CD4-positive, alpha-beta T cell treated with Interleukin-10 for 1 hour (primary cell): ENCODE results near the gene SOCS6.
A peak's percentile ranks its signal among the peaks of the same experiment; 100 is the strongest.
"Not testable (repeated sequence)": the region's sequence is repeated elsewhere in the genome, so short reads cannot be mapped to it uniquely, and the experiment has no call there.

Experiments
- DNase-seq: peaks from one replicate; pipeline ENCODE4 v3.0.0-alpha.2; 2020

SOCS6 gene, protein sequence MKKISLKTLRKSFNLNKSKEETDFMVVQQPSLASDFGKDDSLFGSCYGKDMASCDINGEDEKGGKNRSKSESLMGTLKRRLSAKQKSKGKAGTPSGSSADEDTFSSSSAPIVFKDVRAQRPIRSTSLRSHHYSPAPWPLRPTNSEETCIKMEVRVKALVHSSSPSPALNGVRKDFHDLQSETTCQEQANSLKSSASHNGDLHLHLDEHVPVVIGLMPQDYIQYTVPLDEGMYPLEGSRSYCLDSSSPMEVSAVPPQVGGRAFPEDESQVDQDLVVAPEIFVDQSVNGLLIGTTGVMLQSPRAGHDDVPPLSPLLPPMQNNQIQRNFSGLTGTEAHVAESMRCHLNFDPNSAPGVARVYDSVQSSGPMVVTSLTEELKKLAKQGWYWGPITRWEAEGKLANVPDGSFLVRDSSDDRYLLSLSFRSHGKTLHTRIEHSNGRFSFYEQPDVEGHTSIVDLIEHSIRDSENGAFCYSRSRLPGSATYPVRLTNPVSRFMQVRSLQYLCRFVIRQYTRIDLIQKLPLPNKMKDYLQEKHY

DNA sequence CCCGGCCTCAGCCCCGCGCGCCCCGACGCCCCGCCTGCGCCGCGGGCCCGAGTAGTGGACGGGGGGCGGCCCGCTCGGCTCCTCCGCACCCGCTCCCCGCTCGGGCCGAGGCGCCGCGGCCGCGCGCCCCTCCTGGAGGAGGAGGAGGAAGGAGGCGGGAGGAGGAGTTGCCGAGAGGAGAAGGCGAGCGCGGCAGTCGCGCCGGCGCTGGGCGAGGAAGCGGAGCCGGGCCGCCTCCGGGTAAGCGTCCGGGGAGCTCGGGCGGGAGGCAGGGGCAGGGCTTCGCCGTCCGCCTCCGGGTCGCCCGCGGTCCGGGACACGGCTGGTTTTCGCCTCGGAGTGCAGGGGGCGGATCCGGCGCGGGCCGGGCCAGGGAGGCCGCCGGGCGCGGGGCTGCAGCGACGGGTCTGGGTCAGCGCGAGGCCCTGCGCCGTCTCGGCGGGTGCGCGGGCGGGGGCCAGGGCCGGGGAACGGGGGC lies at the start of gene SOCS6:
TSS of gene SOCS6 (plus strand) at position 195 of the 478 bp plus-strand sequence. CDS start 35,624 bp downstream, outside the sequence.
- DNase-seq: peak; percentile 15

DNA sequence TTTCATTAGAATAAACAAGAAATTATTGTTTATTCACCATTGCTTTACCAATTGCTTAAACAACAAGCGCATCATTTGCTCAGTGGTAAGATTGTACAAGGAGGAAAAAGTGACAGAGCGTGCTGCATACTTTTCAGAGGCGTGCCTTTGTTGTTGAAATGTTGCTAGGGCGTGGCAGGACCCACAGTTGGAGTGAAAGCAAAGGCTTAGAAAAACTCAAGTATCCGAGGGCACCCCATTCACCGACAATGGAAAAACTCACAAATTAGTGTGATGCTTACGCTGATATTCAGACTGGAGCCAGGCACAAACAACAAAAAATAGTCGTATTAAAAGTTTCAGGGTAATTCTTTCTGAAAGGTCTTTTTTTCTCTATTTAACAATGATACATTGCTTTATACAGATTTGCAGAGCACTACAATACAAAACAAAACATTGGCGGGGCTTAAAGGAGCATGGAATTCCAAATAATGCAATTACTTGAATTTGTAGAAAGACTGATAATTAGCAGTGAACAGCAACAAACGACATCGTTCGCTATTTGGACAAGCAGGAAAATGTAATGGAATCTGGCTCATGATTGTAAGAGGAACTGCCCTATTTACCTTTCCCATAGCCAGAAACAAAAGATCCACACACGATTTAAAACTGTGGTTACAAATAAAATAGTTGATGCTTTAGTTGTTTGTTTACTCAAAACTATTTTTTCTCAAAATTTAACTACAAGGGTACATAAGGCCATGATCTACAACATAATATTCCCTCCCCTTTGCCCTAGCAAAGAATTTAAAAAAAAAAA lies 45.5 kb upstream of the SOCS6 start:
- no peak for DNase-seq

DNA sequence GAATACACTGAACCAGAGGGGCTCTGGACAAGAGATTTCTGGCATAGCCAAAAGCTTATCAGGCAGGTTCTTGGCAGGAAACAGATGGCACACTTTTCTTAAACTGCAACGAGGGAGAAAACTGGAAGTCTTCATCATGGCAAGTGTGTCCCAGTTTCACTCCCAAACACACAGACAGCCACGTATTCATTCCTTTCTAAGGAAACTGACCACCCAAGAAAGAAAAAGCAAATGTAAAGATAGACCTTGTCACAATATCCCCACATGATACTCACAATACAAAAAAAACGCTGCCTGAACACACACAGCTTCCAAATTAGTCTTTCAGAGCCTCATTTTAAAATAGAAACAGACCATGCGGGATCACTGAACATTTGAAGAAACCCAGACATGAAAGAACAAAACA lies 42.8 kb upstream of the SOCS6 start:
- DNase-seq: no peak

DNA sequence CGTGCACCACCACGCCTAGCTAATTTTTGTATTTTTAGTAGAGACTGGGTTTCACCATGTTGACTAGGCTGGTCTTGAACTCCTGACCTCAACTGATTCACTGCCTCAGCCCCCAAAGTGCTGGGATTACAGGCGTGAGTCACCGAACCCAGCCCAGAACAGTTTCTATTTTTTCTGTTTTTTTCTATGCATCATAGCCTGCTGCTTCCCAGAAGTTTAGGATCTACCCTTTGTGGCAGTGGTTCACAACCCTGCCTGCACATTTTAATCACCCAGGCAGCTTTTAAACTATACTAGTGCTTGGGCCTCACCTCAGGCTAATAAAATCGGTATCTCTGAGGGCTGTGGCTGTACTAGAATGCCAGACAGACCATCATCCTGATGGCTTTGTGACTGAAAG lies 39.7 kb upstream of the SOCS6 start:
- no peak for DNase-seq

DNA sequence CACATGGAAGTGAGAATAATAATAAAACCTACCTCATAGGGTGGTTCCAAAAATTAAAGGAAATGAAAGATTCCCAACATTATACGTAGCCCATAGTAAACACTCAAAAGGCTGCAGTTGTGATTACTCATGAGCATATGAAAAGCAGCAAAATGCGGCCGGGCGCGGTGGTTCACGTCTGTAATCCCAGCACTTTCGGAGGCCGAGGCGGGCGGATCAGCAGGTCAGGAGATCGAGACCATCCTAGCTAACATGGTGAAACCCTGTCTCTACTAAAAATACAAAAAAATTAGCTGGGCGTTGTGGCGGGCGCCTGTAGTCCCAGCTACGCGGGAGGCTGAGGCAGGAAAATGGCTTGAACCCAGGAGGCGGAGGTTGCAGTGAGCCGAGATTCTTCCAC lies 39.0 kb upstream of the SOCS6 start:
- not testable (repeated sequence) for DNase-seq

DNA sequence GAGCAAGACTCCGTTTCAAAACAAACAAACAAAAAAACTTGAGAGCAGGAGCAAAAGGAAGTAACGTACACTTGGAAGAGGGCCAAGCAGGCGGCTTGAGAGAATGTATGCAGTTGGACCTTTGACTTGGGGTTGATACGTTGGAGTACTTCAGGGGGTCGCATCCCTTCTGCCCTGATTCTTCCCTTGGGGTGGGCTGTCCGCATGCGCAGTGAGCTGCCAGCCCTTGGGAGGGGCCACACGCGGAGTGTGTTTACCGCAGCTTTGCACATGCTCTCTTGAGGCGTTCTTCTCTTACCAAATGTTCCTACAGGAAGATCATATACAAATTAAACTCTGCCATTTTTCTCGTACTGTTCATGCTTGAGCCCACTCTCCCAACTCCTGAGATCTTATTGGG lies 38.1 kb upstream of the SOCS6 start:
- no peak for DNase-seq

DNA sequence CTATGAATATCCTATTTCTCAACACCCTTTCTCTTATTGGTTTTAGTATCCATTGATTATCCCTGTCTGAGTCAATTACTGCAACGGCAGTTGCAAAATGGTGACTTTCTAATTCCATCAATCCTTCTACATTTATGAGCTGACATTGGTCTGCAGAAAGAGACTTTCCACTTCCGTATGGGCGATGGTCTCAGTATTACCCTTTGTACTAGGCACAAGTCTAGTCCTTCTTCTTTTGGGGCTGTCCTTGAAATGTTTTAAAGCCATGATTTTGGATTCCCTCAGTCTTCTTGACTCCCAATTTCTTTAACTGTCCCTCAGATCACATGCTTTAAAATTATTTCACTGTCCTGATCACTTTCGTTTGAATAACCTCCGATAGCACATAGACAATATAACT lies 32.7 kb upstream of the SOCS6 start:
- no peak for DNase-seq

DNA sequence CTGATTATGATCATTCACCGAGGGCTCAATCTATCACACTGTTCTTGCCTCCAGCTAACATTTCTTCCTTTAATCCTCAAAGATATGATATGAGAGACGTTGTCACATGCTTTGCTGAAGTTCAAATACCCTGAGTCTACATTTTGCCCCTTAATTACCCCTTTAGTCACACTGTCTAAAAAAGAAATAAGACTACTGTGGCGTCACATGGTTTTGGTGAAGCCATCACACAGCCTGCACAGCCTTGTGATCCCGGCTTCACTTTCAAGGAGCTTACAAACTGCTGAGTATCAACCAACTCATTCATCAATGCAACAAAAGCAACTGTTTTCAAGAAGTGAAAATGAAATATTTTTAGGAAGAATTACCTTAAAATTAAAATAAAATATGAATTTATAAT lies 31.9 kb upstream of the SOCS6 start:
- no peak for DNase-seq

DNA sequence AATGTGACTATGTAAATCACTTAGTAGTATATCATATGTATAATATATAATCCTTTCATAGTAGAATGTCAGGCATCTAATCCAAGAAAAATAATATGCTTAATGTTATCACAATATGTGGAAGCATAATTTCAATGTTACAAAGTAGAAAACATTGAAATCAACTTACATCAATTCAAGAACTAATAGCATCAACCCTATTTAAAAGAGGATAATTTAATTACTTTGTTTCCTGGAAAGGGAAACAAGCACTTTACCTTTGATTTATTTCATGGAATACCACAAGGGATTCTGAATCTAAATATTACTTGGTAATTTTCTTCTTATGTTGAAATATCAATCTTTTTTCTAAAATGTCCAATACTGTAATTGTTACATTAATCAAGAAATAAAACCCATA lies 30.6 kb upstream of the SOCS6 start:
- no peak for DNase-seq

DNA sequence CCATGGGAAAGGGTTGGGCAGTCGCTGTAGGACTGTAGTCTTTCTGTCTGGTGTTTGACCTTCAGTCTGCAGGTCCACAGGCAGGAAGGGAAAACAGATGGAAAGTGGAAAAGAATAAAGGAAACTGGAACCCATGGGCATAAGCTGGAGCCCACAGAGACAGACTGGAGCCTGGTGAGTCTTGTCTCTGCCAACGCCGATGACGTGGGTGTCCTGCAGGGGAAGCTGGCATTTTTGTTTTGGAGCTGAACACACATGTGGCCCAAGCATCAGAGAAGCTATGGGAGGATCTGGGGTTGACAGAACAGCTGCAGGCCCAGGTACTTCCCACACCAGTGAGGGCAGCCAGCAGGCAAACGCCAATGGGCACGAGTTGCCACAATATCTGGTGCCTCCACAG lies 28.2 kb upstream of the SOCS6 start:
- no peak for DNase-seq

DNA sequence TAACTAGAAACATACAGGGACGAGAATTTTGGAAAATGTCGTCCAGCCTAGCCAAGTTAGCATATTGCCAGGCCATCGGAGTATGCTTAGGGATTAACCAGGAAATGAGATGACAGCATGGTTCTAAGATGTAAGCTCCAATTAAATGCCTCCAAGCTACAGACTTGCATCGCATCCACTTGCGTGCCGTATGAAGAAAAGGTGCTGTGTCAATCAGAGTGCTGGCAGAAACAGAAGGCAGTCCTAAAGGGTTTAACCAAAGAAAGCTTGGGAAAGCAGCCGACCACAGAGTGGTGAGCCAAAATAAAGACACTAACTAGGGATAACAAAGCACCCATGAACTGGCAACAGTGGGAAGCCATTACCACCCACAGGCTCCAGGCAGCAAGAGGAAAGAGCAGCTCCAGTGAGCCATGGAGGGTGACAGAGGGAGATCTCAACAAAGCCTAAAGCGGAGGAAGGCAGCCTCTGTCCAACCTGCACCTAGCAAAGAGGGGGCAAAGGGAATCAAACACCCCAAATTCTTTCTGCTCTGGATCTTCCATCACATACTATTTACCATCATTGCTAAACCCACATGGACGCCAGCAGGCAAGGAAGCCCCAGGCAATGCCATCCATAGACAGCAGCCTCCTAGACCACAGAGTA lies 27.6 kb upstream of the SOCS6 start:
- DNase-seq: no peak

DNA sequence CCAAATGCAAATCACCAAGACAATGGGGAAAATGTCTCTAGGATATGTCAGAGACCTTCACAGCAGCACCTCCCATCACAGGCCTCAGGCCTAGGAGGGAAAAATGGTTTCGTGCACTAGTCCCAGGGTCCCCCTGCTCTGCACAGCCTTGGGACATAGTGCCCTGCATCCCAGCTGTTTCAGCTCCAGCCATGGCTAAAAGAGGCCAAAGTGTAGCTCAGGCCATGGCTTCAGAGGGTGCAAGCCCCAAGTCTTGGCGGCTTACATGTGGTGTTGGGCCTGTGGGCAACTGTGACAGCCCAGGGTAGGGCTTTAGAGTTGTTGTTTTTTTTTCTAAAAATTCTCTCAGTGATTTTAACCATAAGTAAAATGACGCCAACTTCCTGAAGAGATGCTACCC lies 25.5 kb upstream of the SOCS6 start:
- DNase-seq: no peak

DNA sequence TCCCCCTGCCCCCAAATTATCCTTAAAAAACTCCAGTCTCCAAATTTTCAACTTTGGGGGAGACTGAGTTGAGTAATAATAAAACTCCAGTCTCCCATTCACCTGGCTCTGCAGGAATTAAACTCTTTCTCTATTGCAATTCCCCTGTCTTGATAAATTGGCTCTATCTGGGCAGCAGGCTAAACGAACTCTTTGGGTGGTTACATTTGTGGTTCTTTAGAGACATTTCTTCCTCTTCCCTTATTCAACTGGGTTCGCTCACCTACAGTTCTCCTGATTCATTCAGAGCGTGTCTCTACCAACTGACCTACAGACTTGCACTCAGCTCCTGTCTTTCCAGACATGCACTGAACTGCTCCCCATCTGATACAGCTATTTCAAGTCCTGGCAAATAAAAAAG lies 17.1 kb upstream of the SOCS6 start:
- DNase-seq: no peak

DNA sequence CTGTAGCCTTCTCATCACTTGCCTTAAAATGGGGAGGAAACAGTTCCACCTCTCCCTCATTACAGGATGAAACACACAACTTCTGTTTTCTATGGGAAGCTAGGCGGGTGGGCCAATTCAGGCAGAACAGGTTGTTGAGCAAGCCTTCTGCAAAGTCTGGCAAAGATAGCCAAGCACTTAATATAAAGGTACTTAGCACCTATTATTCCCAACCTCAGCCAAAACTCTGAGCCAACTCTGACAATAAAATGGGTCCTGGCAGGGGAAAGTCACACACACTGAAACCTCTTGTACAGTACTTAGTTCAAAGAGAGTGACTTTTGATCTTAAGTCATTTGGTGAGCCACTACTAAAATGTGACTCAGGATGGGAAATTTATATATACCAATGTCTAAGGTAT lies 15.8 kb upstream of the SOCS6 start:
- DNase-seq: no peak

DNA sequence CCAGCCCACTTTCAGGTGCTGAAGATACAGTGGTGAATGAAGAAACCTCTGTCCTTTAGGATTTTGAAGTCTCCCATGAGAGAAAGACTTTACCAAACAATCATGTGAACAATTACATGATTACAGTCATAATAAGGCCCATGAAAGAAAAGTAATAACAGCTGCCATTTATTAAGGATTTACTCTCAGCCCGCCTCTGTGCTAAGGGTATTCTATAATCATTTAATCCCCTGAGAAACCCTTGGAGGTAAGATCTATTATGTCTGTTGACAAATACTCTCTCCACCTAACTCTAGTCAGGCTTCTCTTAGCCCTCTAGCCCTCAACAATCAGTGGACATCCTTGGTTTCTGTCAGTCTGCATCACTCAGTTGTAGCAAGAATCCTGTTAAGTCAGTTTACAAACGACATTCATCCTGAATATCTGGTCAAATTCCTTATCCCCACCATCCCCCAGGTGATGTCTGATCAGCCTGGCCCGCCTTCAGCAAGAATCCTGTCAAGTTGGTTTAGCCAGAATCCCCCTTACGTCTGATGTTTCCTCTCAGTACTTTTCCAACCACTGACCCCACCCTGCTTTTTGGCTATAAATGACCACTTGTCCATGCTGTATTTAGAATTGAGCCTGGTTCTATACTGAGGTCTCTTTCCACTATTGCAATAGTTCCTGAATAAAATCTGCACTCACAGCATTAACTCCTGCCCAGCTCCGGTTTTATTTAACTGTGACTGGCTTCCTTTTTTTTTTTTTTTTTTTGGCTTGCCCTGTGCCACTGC lies 12.2 kb upstream of the SOCS6 start:
- DNase-seq: no peak

DNA sequence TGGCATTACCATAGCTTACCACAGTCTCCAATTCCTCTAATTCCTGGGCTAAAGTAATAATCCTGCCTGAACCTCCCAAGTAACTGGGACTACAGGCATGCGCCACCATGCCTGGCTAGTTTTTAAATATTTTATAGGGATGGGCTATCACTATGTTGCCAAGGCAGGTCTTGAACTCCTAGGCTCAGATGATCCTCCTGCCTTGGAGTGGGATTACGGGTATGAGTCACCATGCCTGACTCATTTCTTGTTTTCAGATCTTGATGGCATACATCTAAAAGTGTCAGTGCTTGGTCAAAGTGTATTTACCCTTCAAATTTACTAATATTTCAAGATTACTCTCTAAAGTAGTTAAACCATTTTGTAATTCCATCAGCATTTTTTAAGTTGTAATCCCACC lies 9.4 kb upstream of the SOCS6 start:
- no peak for DNase-seq

DNA sequence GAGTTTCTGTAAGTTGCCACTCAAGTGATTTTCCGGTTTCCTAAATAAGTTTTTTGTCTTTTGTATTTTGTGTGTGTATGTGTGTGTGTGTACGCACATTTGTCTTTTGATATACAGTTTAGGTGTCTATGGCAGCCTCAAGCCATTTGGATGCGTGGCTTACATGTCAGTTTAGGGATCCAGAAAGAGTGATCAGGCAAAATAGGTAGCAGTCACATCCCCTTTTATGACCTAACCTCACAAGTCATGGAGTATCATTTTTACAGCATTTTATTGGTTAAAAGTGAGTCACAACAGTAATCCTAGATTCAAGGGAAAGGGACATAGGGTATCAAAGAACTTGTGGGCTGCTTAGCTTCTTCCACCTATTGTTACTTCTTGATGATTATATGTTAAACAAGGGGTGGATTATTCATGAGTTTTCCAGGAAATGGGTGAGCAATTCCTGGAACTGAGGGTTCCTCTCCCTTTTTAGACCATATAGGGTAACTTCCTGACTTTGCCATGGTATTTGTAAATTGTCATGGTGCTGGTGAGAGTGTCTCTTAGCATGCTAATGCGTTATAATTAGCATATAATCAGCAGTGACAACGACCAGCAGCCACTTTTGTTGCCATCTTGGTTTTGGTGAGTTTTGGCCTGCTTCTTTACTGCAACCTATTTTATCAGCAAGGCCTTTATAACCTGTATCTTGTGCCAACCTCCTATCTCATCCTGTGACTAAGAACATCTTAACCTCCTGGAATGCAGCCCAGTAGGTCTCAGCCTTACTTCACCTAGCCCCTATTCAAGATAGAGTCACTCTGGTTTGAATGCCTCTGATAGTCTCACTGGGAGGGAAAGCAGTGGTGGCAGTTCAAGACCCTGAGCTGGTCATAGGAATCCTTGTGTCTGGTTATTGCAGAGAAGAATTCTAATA lies 8.6 kb upstream of the SOCS6 start:
- DNase-seq: no peak

DNA sequence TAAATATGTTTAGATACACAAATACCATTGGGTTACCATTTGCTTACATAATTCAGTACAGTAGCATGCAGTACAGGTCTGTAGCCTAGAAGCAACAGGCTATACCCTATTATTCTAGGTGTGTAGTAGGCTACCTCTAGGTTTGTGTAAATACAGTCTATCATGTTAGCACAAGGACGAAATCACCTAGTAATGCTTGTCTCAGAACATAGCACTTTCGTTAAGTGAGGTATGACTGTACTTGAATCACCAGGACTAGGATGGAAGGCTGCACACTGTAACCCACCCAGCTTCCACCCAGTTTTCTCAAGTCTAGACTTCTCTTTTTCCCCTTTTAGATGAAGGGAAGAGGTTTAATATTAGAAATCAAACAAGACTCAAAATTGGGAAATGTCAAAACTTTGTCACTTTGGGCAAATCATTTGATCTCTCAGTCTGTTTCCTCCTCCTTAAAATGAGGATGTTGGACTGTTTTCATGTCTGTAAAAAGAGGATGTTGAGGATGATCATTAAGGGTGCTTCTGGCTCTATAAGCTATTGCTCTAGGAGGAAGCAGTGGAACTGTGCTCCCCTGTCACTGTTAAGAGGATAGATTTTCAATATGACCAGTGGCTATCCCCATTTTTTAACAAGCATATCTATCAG lies 3.7 kb upstream of the SOCS6 start:
- DNase-seq: no peak

DNA sequence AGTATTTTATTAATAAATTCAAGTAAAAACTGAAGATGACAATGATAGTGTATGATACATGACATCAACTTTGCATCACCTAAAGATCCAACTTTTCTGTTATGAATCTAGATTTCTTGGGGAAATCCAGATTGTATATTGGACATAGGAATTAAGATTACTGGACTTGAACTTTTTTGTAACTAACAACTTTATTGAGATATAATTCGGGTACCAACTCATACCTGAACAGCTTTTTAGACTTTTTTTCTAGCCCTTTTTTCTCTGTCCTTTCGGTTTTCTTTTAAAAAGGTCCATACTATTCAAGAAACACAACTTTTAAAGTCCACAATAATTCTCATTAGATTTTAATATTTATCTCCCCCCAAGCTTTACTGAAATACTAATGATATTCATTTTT lies 1.1 kb upstream of the SOCS6 start:
- DNase-seq: no peak

DNA sequence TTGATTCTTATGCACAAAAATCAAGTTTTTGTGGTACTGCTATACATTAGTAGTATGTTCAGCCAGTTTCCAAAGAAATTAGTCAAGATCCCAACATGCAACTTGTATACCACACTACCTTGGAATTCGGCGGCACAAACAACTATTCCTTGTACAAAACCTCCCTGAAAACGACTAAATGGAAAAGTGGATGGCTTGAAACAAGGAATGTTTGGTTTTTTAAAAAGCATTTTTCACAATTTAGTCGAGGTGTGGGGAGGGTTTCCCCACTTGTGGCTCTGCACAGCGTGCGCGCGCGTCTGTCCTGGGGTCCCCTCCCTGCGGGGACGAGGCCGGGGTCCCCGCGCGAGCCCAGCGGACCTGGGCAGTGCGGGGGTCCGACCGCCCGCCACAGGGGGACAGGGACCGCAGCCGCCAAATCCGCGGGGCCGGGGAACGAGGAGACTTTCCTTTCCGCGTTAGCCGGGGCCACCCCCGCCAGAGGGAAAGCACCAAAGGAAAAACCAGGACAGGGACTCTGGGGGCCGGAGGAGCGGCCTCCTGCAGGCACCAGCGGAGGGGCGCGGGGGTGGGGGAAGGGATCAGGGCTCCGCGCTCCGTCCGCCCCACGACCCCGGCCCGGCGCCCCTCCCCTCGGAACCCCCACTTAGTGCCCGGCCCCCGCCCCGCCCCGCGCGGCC lies 534 bp upstream of the SOCS6 start:
- no peak for DNase-seq
